HepG2 (cell line): ENCODE measurements around the gene PDIA5. TPM values are rescaled to one million over a fixed set of nuclear protein-coding genes. Genes with fewer than 3 reads are reported as not detected.

ENCODE experiments used
- ATAC-seq: fragments of 200-7000 bp; cut with Tn5 transposase; 3 replicates; pipeline ENCODE4 v1.9.1; 2020; ENCODE audit warnings: mild to moderate bottlenecking, moderate library complexity
- BruUV-seq: library from RNA; stranded (reverse); fragments of 400-500 nt; replicated peaks from 2 replicates; lab custom pipeline; 2021; lab: Mats Ljungman, UMichigan
- CTCF ChIA-PET: fragments of 300-600 bp; formaldehyde crosslinking; extraction: SDS; loops from one replicate; lab custom pipeline; 2021; ENCODE audit warnings: low total read pairs, inconsistent platforms, low intra/inter-chr PET ratio; lab: Yijun Ruan, JAX
- POLR2A ChIA-PET: fragments of 350-600 bp; sonication (Branson Sonifier 250); formaldehyde crosslinking; loops from one replicate; lab custom pipeline; 2020; ENCODE audit warnings: antibody characterized with exemption, inconsistent platforms; lab: Yijun Ruan, JAX
- DNase-seq: peaks from one replicate; pipeline ENCODE4 v3.0.0-alpha.2; 2015; ENCODE audit warnings: low spot score
- FAIRE-seq: peaks from 3 replicates; lab custom pipeline; 2011; peaks lifted over from hg19 to GRCh38; lab: Jason Lieb, UNC
- H2AFZ ChIP-seq: one replicate; pipeline ENCODE4 v1.6.1; 2011; ENCODE audit warnings: low read length, inconsistent platforms
- H3K27ac ChIP-seq: fragments of 300-600 bp; 3 replicates; pipeline ENCODE4 v1.8.0; 2011; ENCODE audit warnings: mixed run types, mild to moderate bottlenecking, mixed read lengths, low read length, inconsistent platforms; ENCODE audit not compliant: insufficient read depth; ENCODE audit errors: extremely low read length
- H3K27me3 ChIP-seq, 2 experiments: fragments of 200-600 bp in 1 of 2; 2 replicates in 1 of 2; 3 replicates in 1 of 2; pipeline versions ENCODE4 v1.6.0 to v1.8.0; 2011; ENCODE audit warnings: low read length in 2 of 2, mild to moderate bottlenecking in 2 of 2, moderate library complexity in 2 of 2, inconsistent platforms in 1 of 2; ENCODE audit not compliant: insufficient read depth in 2 of 2, control insufficient read depth in 1 of 2
- H3K36me3 ChIP-seq, 2 experiments: fragments of 200-600 bp in 1 of 2; replicated peaks in 1 of 2; 2 replicates in 1 of 2; 3 replicates in 1 of 2; pipeline versions ENCODE4 v1.5.1 to v1.8.0; 2011; ENCODE audit warnings: low read length in 2 of 2, inconsistent platforms in 1 of 2; ENCODE audit not compliant: insufficient read depth in 2 of 2, control insufficient read depth in 1 of 2
- H3K4me1 ChIP-seq: 2 replicates; pipeline ENCODE4 v1.5.1; 2012; ENCODE audit warnings: low read length, inconsistent platforms; ENCODE audit not compliant: insufficient read depth
- H3K4me2 ChIP-seq: 2 replicates; pipeline ENCODE4 v1.6.0; 2011; ENCODE audit warnings: low read depth, low read length, inconsistent platforms
- H3K4me3 ChIP-seq, 3 experiments: fragments of 200-600 bp in 1 of 3; sonication (generic), shearing (Covaris generic) in 1 of 3; replicated peaks in 1 of 3; 2 replicates each; pipeline ENCODE4 v1.5.1; 2011 to 2016; ENCODE audit warnings: low read length in 3 of 3, inconsistent platforms in 2 of 3, low read depth in 2 of 3, mild to moderate bottlenecking in 2 of 3, control low read depth in 1 of 3, mixed read lengths in 1 of 3; ENCODE audit not compliant: insufficient read depth in 1 of 3
- H3K79me2 ChIP-seq: one replicate; pipeline ENCODE4 v1.6.1; 2011; ENCODE audit warnings: low read length, inconsistent platforms; ENCODE audit not compliant: insufficient read depth
- H3K9ac ChIP-seq: 2 replicates; pipeline ENCODE4 v1.6.0; 2011; ENCODE audit warnings: mild to moderate bottlenecking, low read depth, low read length, inconsistent platforms; ENCODE audit not compliant: insufficient read depth
- H3K9me3 ChIP-seq: 2 replicates; pipeline ENCODE4 v1.5.1; 2012; ENCODE audit warnings: mild to moderate bottlenecking, low read length
- H4K20me1 ChIP-seq: 2 replicates; pipeline ENCODE4 v1.6.0; 2011; ENCODE audit warnings: inconsistent platforms, mild to moderate bottlenecking, low read length, moderate library complexity; ENCODE audit not compliant: insufficient read depth
- FOXC1 ChIP-seq: sonication (generic); formaldehyde crosslinking; IDR thresholded peaks from 2 replicates; pipeline ENCODE4 v1.8.0; 2022; ENCODE audit warnings: mild to moderate bottlenecking, missing genetic modification reagents, borderline replicate concordance
- IKZF4 ChIP-seq: sonication (generic); formaldehyde crosslinking; IDR thresholded peaks from 2 replicates; pipeline ENCODE4 v1.5.1; 2020; ENCODE audit warnings: borderline replicate concordance, mild to moderate bottlenecking, low read depth, missing genetic modification reagents; ENCODE audit errors: not compliant biosample characterization
- JUND ChIP-seq: sonication (generic); formaldehyde crosslinking; IDR thresholded peaks from 2 replicates; pipeline ENCODE4 v1.8.0; 2022; ENCODE audit warnings: mild to moderate bottlenecking, missing genetic modification reagents
- RFX1 ChIP-seq: fragments of 450-650 bp; IDR thresholded peaks from 2 replicates; pipeline ENCODE4 v1.6.1; 2017
- SMYD3 ChIP-seq: sonication (generic); formaldehyde crosslinking; IDR thresholded peaks from 2 replicates; pipeline ENCODE4 v1.8.1; 2023; ENCODE audit warnings: mild to moderate bottlenecking, missing genetic modification reagents
- WGBS: methylation state at CpG from one replicate; pipeline ENCODE4 v1.1.6; 2017; ENCODE audit warnings: low lambda C conversion rate; 5-methylcytosine and 5-hydroxymethylcytosine counted together
- in situ Hi-C: cut with HindIII; loops from 2 replicates; pipeline ENCODE4 v1.10.0; 2017; ENCODE audit warnings: low pct_unique_long_range_greater_than_20kb; ENCODE audit not compliant: extremely low pct_ligation_motif_present
- intact Hi-C: fragments of 100-400 bp; cut with micrococcal nuclease; formaldehyde crosslinking; loops from one replicate; pipeline ENCODE4 v1.10.0; 2022; ENCODE audit not compliant: unreplicated experiment
- polyA plus RNA-seq, 8 experiments: library from polyadenylated mRNA; depleted of rRNA in 3 of 8; stranded (reverse) in 7 of 8; unstranded in 1 of 8; fragments of >200 nt; fragmentation: Illumina TruSeq in 4 of 8; extraction: Trizol in 4 of 8; gene quantifications; 2 replicates each; pipeline versions ENCODE4 v1.2.1 to v1.2.3, GENCODE V29; 2011 to 2016; ENCODE audit warnings: low read depth in 4 of 8, missing spikeins in 1 of 8, mixed read lengths in 1 of 8; ENCODE audit not compliant: insufficient read depth in 1 of 8
- total RNA-seq, 5 experiments: library from RNA; depleted of rRNA; stranded (reverse); fragments of >200 nt; fragmentation: Illumina TruSeq; extraction: Trizol; gene quantifications; 2 replicates each; pipeline ENCODE4 v1.2.3, GENCODE V29; 2016; ENCODE audit warnings: low read depth in 1 of 5
- TF ChIP-seq, protein P1 (sequence below): sonication (generic); formaldehyde crosslinking; IDR thresholded peaks from 2 replicates; pipeline ENCODE4 v1.4.0; 2020; ENCODE audit warnings: missing genetic modification reagents
- TF ChIP-seq, protein P2 (sequence below): sonication (generic); formaldehyde crosslinking; IDR thresholded peaks from 2 replicates; pipeline ENCODE4 v1.4.0; 2020; ENCODE audit warnings: missing genetic modification reagents
- TF ChIP-seq, protein P3 (sequence below): sonication (generic); formaldehyde crosslinking; IDR thresholded peaks from 2 replicates; pipeline ENCODE4 v1.4.0; 2020; ENCODE audit warnings: missing genetic modification reagents, borderline replicate concordance
- TF ChIP-seq, protein P4 (sequence below): sonication (generic); formaldehyde crosslinking; IDR thresholded peaks from 2 replicates; pipeline ENCODE4 v1.5.1; 2020; ENCODE audit warnings: missing genetic modification reagents, mild to moderate bottlenecking, borderline replicate concordance
- TF ChIP-seq, protein P5 (sequence below): sonication (generic); formaldehyde crosslinking; IDR thresholded peaks from 2 replicates; pipeline ENCODE4 v1.9.0; 2021; ENCODE audit warnings: missing genetic modification reagents, mild to moderate bottlenecking, borderline replicate concordance
- TF ChIP-seq, protein P6 (sequence below): sonication (generic); formaldehyde crosslinking; IDR thresholded peaks from 2 replicates; pipeline ENCODE4 v1.4.0; 2020; ENCODE audit warnings: mild to moderate bottlenecking, low read depth, missing genetic modification reagents

PDIA5 gene
- total and polyA plus RNA-seq, 2 of the 13 experiments (the other 11 are each of a cell fraction or from before 2014, with no cell fraction given), result 51.3 to 74.3 TPM

DNA sequence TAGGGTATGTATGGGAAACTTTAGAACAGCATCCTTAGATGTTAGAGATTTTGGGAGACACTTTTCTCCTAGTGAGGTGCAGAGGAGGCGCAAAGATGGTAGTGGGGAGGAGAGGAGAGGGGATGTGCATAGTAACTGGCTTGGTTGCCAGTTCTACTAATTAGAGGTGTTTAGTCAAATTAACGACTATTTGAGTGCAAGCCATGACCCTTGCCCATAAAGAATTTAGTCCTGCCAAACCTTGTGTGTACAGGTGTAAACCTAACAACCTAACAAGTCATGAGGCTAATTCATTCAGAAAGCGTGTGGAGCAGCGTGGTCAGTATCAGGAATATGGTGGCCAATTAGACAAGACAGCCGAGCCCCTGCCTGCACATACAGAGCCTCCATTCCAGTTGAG lies 72.7 kb downstream of the PDIA5 start:
- BruUV-seq, result TSS peak; percentile 10
- no peak for ATAC-seq
- intact Hi-C loops, result no loop called here
- Histone ChIP-seq H3K27ac (no peak overlapping the region), H2AFZ (no peak overlapping the region), H4K20me1 (peaks cover 14% of the 10 kb centered on the region), H3K27me3 (no peaks in the 10 kb centered on the region), H3K79me2 (no peaks in the 10 kb centered on the region), H3K4me3 (no peak overlapping the region), H3K4me1 (peaks cover 26% of the 10 kb centered on the region), H3K9ac (no peak overlapping the region), H3K4me2 (no peak overlapping the region), H3K36me3 (peaks cover 21 to 72% of the 10 kb centered on the region in 2 experiments), H3K9me3 (no peaks in the 10 kb centered on the region)
- ChIA-PET CTCF (no interaction called here), POLR2A (no interaction called here)
- no peak for FAIRE-seq
- no peak for DNase-seq
- WGBS, result 83% methylated on average over 5 of the region's 5 CpGs
- in situ Hi-C loops, result no loop called here
- TF ChIP-seq, protein P1, sequence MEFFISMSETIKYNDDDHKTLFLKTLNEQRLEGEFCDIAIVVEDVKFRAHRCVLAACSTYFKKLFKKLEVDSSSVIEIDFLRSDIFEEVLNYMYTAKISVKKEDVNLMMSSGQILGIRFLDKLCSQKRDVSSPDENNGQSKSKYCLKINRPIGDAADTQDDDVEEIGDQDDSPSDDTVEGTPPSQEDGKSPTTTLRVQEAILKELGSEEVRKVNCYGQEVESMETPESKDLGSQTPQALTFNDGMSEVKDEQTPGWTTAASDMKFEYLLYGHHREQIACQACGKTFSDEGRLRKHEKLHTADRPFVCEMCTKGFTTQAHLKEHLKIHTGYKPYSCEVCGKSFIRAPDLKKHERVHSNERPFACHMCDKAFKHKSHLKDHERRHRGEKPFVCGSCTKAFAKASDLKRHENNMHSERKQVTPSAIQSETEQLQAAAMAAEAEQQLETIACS (CRISPR knock-in tag), result no peak
- TF ChIP-seq IKZF4 (CRISPR knock-in tag) (no peak), JUND (CRISPR knock-in tag) (no peak), RFX1 (no peak), FOXC1 (CRISPR knock-in tag) (no peak), SMYD3 (CRISPR knock-in tag) (no peak)
- TF ChIP-seq, protein P2, sequence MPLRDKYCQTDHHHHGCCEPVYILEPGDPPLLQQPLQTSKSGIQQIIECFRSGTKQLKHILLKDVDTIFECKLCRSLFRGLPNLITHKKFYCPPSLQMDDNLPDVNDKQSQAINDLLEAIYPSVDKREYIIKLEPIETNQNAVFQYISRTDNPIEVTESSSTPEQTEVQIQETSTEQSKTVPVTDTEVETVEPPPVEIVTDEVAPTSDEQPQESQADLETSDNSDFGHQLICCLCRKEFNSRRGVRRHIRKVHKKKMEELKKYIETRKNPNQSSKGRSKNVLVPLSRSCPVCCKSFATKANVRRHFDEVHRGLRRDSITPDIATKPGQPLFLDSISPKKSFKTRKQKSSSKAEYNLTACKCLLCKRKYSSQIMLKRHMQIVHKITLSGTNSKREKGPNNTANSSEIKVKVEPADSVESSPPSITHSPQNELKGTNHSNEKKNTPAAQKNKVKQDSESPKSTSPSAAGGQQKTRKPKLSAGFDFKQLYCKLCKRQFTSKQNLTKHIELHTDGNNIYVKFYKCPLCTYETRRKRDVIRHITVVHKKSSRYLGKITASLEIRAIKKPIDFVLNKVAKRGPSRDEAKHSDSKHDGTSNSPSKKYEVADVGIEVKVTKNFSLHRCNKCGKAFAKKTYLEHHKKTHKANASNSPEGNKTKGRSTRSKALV (CRISPR knock-in tag), result no peak
- TF ChIP-seq, protein P3, sequence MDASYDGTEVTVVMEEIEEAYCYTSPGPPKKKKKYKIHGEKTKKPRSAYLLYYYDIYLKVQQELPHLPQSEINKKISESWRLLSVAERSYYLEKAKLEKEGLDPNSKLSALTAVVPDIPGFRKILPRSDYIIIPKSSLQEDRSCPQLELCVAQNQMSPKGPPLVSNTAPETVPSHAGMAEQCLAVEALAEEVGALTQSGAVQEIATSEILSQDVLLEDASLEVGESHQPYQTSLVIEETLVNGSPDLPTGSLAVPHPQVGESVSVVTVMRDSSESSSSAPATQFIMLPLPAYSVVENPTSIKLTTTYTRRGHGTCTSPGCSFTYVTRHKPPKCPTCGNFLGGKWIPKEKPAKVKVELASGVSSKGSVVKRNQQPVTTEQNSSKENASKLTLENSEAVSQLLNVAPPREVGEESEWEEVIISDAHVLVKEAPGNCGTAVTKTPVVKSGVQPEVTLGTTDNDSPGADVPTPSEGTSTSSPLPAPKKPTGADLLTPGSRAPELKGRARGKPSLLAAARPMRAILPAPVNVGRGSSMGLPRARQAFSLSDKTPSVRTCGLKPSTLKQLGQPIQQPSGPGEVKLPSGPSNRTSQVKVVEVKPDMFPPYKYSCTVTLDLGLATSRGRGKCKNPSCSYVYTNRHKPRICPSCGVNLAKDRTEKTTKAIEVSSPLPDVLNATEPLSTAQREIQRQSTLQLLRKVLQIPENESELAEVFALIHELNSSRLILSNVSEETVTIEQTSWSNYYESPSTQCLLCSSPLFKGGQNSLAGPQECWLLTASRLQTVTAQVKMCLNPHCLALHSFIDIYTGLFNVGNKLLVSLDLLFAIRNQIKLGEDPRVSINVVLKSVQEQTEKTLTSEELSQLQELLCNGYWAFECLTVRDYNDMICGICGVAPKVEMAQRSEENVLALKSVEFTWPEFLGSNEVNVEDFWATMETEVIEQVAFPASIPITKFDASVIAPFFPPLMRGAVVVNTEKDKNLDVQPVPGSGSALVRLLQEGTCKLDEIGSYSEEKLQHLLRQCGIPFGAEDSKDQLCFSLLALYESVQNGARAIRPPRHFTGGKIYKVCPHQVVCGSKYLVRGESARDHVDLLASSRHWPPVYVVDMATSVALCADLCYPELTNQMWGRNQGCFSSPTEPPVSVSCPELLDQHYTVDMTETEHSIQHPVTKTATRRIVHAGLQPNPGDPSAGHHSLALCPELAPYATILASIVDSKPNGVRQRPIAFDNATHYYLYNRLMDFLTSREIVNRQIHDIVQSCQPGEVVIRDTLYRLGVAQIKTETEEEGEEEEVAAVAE, result no peak
- TF ChIP-seq, protein P4, sequence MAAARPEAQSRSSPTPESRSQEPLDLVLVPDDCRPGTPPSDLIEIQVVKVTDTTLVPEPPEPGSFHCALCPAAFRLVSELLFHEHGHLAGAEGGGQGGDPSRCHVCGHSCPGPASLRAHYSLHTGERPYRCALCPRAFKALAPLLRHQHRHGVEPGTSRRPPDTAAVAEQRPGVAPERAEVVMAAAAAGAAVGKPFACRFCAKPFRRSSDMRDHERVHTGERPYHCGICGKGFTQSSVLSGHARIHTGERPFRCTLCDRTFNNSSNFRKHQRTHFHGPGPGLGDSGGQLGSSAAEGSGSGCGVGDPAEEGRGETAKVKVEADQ, result no peak
- TF ChIP-seq, protein P5, sequence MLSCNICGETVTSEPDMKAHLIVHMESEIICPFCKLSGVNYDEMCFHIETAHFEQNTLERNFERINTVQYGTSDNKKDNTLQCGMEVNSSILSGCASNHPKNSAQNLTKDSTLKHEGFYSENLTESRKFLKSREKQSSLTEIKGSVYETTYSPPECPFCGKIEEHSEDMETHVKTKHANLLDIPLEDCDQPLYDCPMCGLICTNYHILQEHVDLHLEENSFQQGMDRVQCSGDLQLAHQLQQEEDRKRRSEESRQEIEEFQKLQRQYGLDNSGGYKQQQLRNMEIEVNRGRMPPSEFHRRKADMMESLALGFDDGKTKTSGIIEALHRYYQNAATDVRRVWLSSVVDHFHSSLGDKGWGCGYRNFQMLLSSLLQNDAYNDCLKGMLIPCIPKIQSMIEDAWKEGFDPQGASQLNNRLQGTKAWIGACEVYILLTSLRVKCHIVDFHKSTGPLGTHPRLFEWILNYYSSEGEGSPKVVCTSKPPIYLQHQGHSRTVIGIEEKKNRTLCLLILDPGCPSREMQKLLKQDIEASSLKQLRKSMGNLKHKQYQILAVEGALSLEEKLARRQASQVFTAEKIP, result no peak
- TF ChIP-seq, protein P6, sequence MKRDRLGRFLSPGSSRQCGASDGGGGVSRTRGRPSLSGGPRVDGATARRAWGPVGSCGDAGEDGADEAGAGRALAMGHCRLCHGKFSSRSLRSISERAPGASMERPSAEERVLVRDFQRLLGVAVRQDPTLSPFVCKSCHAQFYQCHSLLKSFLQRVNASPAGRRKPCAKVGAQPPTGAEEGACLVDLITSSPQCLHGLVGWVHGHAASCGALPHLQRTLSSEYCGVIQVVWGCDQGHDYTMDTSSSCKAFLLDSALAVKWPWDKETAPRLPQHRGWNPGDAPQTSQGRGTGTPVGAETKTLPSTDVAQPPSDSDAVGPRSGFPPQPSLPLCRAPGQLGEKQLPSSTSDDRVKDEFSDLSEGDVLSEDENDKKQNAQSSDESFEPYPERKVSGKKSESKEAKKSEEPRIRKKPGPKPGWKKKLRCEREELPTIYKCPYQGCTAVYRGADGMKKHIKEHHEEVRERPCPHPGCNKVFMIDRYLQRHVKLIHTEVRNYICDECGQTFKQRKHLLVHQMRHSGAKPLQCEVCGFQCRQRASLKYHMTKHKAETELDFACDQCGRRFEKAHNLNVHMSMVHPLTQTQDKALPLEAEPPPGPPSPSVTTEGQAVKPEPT (CRISPR knock-in tag), result no peak
